Measurements from ENCODE around the gene GTF3C2.

DNA sequence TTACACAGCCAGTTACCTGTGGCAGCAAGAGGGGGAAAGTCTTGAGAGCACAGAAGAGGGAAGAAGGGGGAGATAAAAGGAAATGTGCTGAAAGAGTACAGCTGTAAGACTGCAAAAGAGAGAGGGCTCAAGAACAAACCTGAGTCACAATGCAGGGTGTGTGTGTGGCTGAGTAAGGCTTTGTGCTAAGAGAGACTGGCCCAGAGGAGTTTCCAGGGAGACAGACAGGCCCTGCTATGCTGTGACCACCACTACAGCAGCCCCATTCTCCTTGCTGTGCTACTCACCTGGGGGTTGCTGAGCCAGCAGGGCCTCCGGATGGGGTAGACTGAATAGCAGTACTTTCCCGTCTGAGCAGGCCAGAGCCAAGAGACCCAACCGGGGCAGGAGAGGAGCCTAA is 21.3 kb downstream of the GTF3C2 start:
- TF ChIP-seq, protein P1, sequence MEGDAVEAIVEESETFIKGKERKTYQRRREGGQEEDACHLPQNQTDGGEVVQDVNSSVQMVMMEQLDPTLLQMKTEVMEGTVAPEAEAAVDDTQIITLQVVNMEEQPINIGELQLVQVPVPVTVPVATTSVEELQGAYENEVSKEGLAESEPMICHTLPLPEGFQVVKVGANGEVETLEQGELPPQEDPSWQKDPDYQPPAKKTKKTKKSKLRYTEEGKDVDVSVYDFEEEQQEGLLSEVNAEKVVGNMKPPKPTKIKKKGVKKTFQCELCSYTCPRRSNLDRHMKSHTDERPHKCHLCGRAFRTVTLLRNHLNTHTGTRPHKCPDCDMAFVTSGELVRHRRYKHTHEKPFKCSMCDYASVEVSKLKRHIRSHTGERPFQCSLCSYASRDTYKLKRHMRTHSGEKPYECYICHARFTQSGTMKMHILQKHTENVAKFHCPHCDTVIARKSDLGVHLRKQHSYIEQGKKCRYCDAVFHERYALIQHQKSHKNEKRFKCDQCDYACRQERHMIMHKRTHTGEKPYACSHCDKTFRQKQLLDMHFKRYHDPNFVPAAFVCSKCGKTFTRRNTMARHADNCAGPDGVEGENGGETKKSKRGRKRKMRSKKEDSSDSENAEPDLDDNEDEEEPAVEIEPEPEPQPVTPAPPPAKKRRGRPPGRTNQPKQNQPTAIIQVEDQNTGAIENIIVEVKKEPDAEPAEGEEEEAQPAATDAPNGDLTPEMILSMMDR (IDR thresholded peaks at IDR 0.05), result no peak
- no peak for TF ChIP-seq POLR2AphosphoS5 (IDR thresholded peaks at IDR 0.05)
- no peak for TF ChIP-seq EP300 (IDR thresholded peaks at IDR 0.05)
